Measurements from ENCODE around the gene ZMYND15.
"Not testable (repeated sequence)": the region's sequence is repeated elsewhere in the genome, so short reads cannot be mapped to it uniquely, and the experiment has no call there.

The ZMYND15 gene

GRCh38 chr17:4709794-4710692, 29.6 kb upstream of the ZMYND15 start, which contains the start of gene ARRB2:
Gene ARRB2 (plus strand): TSS chr17:4710632. CDS start chr17:4710722, 90 bp downstream.
- WGBS (ENCODE audit: insufficient coverage): 0% methylated on average over 40 of the region's 67 CpGs
- peaks cover 9 to 48% (median 42%) of the 10 kb centered on the region in 4 experiments for H3K4me1 ChIP-seq (ENCODE audit: control extremely low read depth in 1 of 4, control insufficient read depth in 4 of 4, insufficient read depth in 4 of 4, low read length in 3 of 4)

GRCh38 chr17:4710693-4711634, 28.7 kb upstream of the ZMYND15 start:
- Histone ChIP-seq H3K4me3 (ENCODE audit: control insufficient read depth in 1 of 7, extremely low read depth in 1 of 7, insufficient read depth in 4 of 7, low read depth in 2 of 7, low read length in 6 of 7) (peak overlapping the region; percentile 34 to 89 (median 72)), H3K4me1 (ENCODE audit: control extremely low read depth in 1 of 4, control insufficient read depth in 4 of 4, insufficient read depth in 4 of 4, low read length in 3 of 4) (peaks cover 9 to 56% (median 51%) of the 10 kb centered on the region in 4 experiments), H3K9me3 (ENCODE audit: control extremely low read depth in 1 of 5, control insufficient read depth in 4 of 5, insufficient read depth in 2 of 5, low read depth in 1 of 5, low read length in 4 of 5) (no peaks in the 10 kb centered on the region), H3K27me3 (replicated peaks in 2 of 5; ENCODE audit: control insufficient read depth in 4 of 5, insufficient read depth in 5 of 5, low read length in 4 of 5) (no peaks in the 10 kb centered on the region), H3K36me3 (ENCODE audit: control insufficient read depth in 4 of 4, insufficient read depth in 4 of 4, low read length in 3 of 4) (peaks cover 0 to 5% (median 3%) of the 10 kb centered on the region in 4 experiments), H3K27ac (ENCODE audit: insufficient read depth in 1 of 2, low read depth in 1 of 2, low read length in 2 of 2, poor library complexity in 1 of 2, severe bottlenecking in 2 of 2) (peak overlapping the region in 1 of 2 experiments; percentile 43)
- WGBS (ENCODE audit: insufficient coverage): under 1% methylated on average over 45 of the region's 57 CpGs
- peak in 2 of 3 donors; percentile 74 to 80 for DNase-seq
- CTCF ChIA-PET: interaction anchor here (0.6 to 4.2 kb wide), 12 partner anchors 21 to 185 kb away, joined by 3 to 20 read pairs (median 4); partner anchors contain the start of genes GLTPD2 and MED11
- POLR2A ChIA-PET: interaction anchor here (0.7 to 1.3 kb wide), 3 partner anchors 14 to 79 kb away, joined by 3 to 5 read pairs (median 4); partner anchors contain the start of gene MED11

More at GRCh38 chr17:4709794-4710692, 29.6 kb upstream of the ZMYND15 start, which contains the start of gene ARRB2:
- Histone ChIP-seq H3K27ac (ENCODE audit: insufficient read depth in 1 of 2, low read depth in 1 of 2, low read length in 2 of 2, poor library complexity in 1 of 2, severe bottlenecking in 2 of 2) (peak within 1 kb of the TSS in 1 of 2 experiments; percentile 43), H3K36me3 (ENCODE audit: control insufficient read depth in 4 of 4, insufficient read depth in 4 of 4, low read length in 3 of 4) (no peaks in the 10 kb centered on the region), H3K4me3 (ENCODE audit: control insufficient read depth in 1 of 7, extremely low read depth in 1 of 7, insufficient read depth in 4 of 7, low read depth in 2 of 7, low read length in 6 of 7) (peak within 1 kb of the TSS; percentile 40 to 89 (median 72)), H3K9me3 (ENCODE audit: control extremely low read depth in 1 of 5, control insufficient read depth in 4 of 5, insufficient read depth in 2 of 5, low read depth in 1 of 5, low read length in 4 of 5) (no peaks in the 10 kb centered on the region), H3K27me3 (replicated peaks in 2 of 5; ENCODE audit: control insufficient read depth in 4 of 5, insufficient read depth in 5 of 5, low read length in 4 of 5) (no peaks in the 10 kb centered on the region)
- peak; percentile 99 to 100 (median 100) for DNase-seq
- CTCF ChIA-PET: interaction anchor here (0.7 to 4.2 kb wide), 12 partner anchors 22 to 213 kb away, joined by 3 to 20 read pairs (median 5); partner anchors contain the start of gene MED11
- POLR2A ChIA-PET: interaction anchor here (0.8 to 1.3 kb wide), 2 partner anchors 21 to 80 kb away, joined by 3 to 4 read pairs; partner anchors contain the start of gene MED11

GRCh38 chr17:4711661-4712181, 27.9 kb upstream of the ZMYND15 start:
- Histone ChIP-seq H3K36me3 (ENCODE audit: control insufficient read depth in 4 of 4, insufficient read depth in 4 of 4, low read length in 3 of 4) (peaks cover 0 to 12% (median 7%) of the 10 kb centered on the region in 4 experiments), H3K9me3 (ENCODE audit: control extremely low read depth in 1 of 5, control insufficient read depth in 4 of 5, insufficient read depth in 2 of 5, low read depth in 1 of 5, low read length in 4 of 5) (no peaks in the 10 kb centered on the region), H3K4me3 (ENCODE audit: control insufficient read depth in 1 of 7, extremely low read depth in 1 of 7, insufficient read depth in 4 of 7, low read depth in 2 of 7, low read length in 6 of 7) (peak overlapping the region in 6 of 7 experiments; percentile 46 to 89 (median 76)), H3K4me1 (ENCODE audit: control extremely low read depth in 1 of 4, control insufficient read depth in 4 of 4, insufficient read depth in 4 of 4, low read length in 3 of 4) (peaks cover 9 to 62% (median 54%) of the 10 kb centered on the region in 4 experiments), H3K27ac (ENCODE audit: insufficient read depth in 1 of 2, low read depth in 1 of 2, low read length in 2 of 2, poor library complexity in 1 of 2, severe bottlenecking in 2 of 2) (peak overlapping the region in 1 of 2 experiments; percentile 11), H3K27me3 (replicated peaks in 2 of 5; ENCODE audit: control insufficient read depth in 4 of 5, insufficient read depth in 5 of 5, low read length in 4 of 5) (no peaks in the 10 kb centered on the region)
- CTCF ChIA-PET: interaction anchor here (0.6 to 1.4 kb wide), 4 partner anchors 21 to 169 kb away, joined by 3 to 5 read pairs (median 3); partner anchors contain the start of gene GLTPD2
- peak; percentile 64 to 82 (median 82) for DNase-seq
- 0% methylated on average over 4 of the region's 6 CpGs for WGBS (ENCODE audit: insufficient coverage)
- POLR2A ChIA-PET: interaction anchor here (0.7 kb wide), 1 partner anchor 13 kb away, joined by 5 read pairs; no protein-coding TSS in a partner anchor

- POLR2A ChIA-PET: no interaction called here
- DNase-seq: no peak
- whole genome bisulfite sequencing (ENCODE audit: insufficient coverage): 84% methylated on average over 2 of the region's 3 CpGs
- H3K36me3 ChIP-seq (ENCODE audit: control insufficient read depth in 4 of 4, insufficient read depth in 4 of 4, low read length in 3 of 4): peaks cover 0 to 20% (median 14%) of the 10 kb centered on the region in 4 experiments
- H3K4me3 ChIP-seq (ENCODE audit: control insufficient read depth in 1 of 7, extremely low read depth in 1 of 7, insufficient read depth in 4 of 7, low read depth in 2 of 7, low read length in 6 of 7): peak overlapping the region in 4 of 7 experiments; percentile 32 to 89 (median 82)
- no peak overlapping the region for H3K27ac ChIP-seq (ENCODE audit: insufficient read depth in 1 of 2, low read depth in 1 of 2, low read length in 2 of 2, poor library complexity in 1 of 2, severe bottlenecking in 2 of 2)
- H3K4me1 ChIP-seq (ENCODE audit: control extremely low read depth in 1 of 4, control insufficient read depth in 4 of 4, insufficient read depth in 4 of 4, low read length in 3 of 4): peaks cover 9 to 70% (median 54%) of the 10 kb centered on the region in 4 experiments
- H3K9me3 ChIP-seq (ENCODE audit: control extremely low read depth in 1 of 5, control insufficient read depth in 4 of 5, insufficient read depth in 2 of 5, low read depth in 1 of 5, low read length in 4 of 5): no peaks in the 10 kb centered on the region
- H3K27me3 ChIP-seq (replicated peaks in 2 of 5; ENCODE audit: control insufficient read depth in 4 of 5, insufficient read depth in 5 of 5, low read length in 4 of 5): no peaks in the 10 kb centered on the region
- CTCF ChIA-PET: interaction anchor here (1.1 to 1.4 kb wide), 3 partner anchors 10 to 169 kb away, joined by 3 to 4 read pairs (median 4); no protein-coding TSS in a partner anchor
Observed at GRCh38 chr17:4712526-4712925, 27.1 kb upstream of the ZMYND15 start.

GRCh38 chr17:4714340-4715062, 25.1 kb upstream of the ZMYND15 start:
- peak overlapping the region in 1 of 2 experiments; percentile 23 for H3K27ac ChIP-seq (ENCODE audit: insufficient read depth in 1 of 2, low read depth in 1 of 2, low read length in 2 of 2, poor library complexity in 1 of 2, severe bottlenecking in 2 of 2)
- peaks cover 9 to 72% (median 54%) of the 10 kb centered on the region in 4 experiments for H3K4me1 ChIP-seq (ENCODE audit: control extremely low read depth in 1 of 4, control insufficient read depth in 4 of 4, insufficient read depth in 4 of 4, low read length in 3 of 4)
- H3K36me3 ChIP-seq (ENCODE audit: control insufficient read depth in 4 of 4, insufficient read depth in 4 of 4, low read length in 3 of 4): peaks cover 1 to 39% (median 28%) of the 10 kb centered on the region in 4 experiments
- CTCF ChIA-PET: interaction anchor here (1.6 to 2.4 kb wide), 2 partner anchors 11 to 18 kb away, joined by 9 to 11 read pairs; no protein-coding TSS in a partner anchor
- H3K4me3 ChIP-seq (ENCODE audit: control insufficient read depth in 1 of 7, extremely low read depth in 1 of 7, insufficient read depth in 4 of 7, low read depth in 2 of 7, low read length in 6 of 7): peak overlapping the region in 6 of 7 experiments; percentile 8 to 64 (median 49)
- DNase-seq; POLR2A ChIA-PET; H3K27me3 ChIP-seq (replicated peaks in 2 of 5; ENCODE audit: control insufficient read depth in 4 of 5, insufficient read depth in 5 of 5, low read length in 4 of 5); H3K9me3 ChIP-seq (ENCODE audit: control extremely low read depth in 1 of 5, control insufficient read depth in 4 of 5, insufficient read depth in 2 of 5, low read depth in 1 of 5, low read length in 4 of 5): not testable (repeated sequence)
- 27% methylated on average over 5 of the region's 15 CpGs for WGBS (ENCODE audit: insufficient coverage)

Measured in common myeloid progenitor, CD34-positive (primary cell).